Activated CD8-positive, alpha-beta memory T cell treated with anti-CD3 and anti-CD28 coated beads, Interleukin-2, amount 50 U/mL, for 1 hour (primary cell): ENCODE results near the gene PANX2.

ENCODE experiments used
- DNase-seq: peaks from one replicate; pipeline ENCODE4 v3.0.0-alpha.2; 2020; ENCODE audit errors: extremely low read depth

Gene PANX2

GRCh38 chr22:50228366-50228765 lies 57.8 kb downstream of the PANX2 start:
- DNase-seq: no peak

- DNase-seq: no peak
These were observed 58.8 kb downstream of the PANX2 start for GRCh38 chr22:50229370-50229769.
